Neural progenitor cell (in vitro differentiated cells): Measurements from ENCODE around the gene ASNSD1.

Experiments
- CTCF ChIP-seq: fragments of 200-600 bp; sonication (generic); IDR thresholded peaks from 2 replicates; pipeline ENCODE4 v1.5.1; 2017; ENCODE audit warnings: antibody characterized with exemption, mild to moderate bottlenecking
- EZH2phosphoT487 ChIP-seq: fragments of 200-600 bp; sonication (generic); IDR thresholded peaks from 2 replicates; pipeline ENCODE4 v1.6.1; 2017; ENCODE audit warnings: antibody characterized with exemption

- TF ChIP-seq CTCF: no peak
- no peak for TF ChIP-seq EZH2phosphoT487
These were observed 23.6 kb downstream of the ASNSD1 start for GRCh38 chr2:189684811-189685210.
